GM21367 (cell line): ENCODE measurements around the gene GALC.

Experiments
- ATAC-seq: cut with Tn5 transposase; IDR thresholded peaks from one replicate; pipeline ENCODE4 v1.9.1; 2021; ENCODE audit not compliant: unreplicated experiment

Gene GALC

DNA sequence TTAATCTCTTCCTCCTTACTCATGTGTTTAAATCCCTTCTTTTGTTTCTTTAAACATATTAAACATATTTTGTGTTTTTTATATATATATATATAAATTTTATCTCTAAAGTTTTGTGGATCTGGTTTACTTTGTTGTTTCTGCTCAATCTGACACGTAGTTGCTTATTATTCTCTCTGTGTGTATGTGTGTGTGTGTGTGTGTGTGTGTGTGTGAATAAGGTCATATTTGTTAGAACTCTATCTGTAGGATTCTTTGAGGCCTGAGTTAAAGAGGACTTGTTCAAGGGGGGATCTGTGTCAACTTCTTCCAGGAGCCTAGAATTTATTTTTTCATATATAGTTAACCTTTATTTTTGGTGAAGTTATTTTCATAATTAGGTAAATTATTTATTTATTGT is 14.6 kb upstream of the GALC start:
- no peak for ATAC-seq

DNA sequence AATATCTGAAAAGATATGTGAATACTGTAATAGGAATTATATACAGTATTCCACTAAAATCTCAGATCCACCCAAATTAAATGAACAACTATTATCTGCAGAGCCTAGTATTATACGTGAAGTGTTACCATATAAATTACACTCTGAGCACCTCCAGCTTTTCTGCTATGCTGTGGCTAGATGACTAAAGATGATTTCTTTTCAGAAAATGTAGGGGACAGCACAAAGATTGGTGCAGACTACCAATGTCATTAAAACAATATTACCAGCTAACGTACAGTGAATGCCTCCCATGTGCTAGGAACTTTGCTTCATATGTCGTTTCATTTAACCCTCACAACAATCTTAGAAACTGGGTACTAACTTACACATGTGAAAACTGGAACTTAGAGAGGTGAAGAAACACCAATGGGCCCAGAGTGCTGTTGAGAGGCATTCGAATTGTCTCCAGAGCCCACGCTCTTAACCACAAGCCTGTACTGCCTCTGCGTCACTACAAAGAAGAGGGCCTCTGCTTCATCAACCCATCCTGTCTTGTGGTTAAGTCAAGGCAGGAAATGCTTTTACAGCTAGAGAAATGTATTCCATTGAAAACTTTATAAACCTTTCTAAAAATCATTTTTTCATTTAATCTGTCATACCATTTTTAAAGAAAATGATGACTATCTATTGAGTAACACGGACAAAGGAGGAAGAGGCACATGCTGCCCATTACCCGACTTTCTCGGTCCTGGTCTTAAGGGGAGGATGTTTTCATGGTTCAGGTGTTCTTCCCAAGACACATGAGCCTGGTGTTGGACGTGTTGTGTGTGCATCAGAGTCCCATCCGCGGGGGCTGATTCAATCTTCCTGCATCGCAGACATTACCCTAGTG is 13.2 kb upstream of the GALC start:
- ATAC-seq: peak; percentile 93

DNA sequence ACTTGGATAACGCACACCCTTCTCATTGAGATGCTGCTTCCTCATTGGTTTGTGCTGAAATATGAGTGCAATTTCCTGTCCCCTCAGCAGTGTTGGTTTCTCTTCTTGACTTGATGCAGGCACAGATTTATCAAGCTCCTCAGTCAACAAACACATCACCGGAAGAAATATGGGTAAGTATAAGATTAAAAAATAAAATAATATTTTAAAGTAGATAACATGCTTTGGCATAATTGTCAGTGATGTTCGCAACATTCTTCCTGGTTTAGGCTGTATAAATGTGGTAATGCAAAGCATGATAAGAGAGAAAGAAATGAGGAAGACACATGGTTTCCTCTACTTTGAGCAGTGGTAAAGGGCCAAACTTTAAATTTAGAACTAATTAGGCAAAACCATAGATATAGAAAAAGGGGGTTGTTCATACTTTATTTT is 12.1 kb upstream of the GALC start, which contains the start of gene GPR65:
TSS of gene GPR65 (plus strand) at position 86 of the 432 bp plus-strand sequence. CDS start 5,713 bp downstream, outside the sequence.
- ATAC-seq: peak; percentile 69

DNA sequence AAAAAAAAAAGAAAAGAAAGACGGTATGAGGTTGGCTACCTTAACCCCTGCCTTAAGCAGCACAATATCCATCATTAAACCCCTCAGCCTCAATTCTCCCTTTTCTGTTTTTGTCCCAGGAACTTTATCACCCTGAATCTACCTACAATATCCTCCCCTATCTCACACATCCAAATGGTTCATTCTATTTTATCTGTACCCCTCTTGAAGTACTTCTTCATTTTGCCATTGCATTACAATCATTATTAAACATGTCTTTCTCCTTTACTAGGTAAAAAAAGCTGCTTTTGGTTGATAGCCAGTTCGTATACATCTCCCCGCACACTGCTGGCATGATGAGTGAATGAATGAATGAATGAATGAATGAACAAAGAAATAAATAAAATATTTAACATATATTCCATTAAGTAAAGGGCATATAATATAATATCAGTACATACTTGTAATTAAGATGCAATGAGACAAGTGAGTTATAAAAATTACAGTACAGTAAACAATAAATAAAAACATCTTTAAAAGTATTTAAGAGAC is 11.6 kb upstream of the GALC start:
- ATAC-seq: no peak

DNA sequence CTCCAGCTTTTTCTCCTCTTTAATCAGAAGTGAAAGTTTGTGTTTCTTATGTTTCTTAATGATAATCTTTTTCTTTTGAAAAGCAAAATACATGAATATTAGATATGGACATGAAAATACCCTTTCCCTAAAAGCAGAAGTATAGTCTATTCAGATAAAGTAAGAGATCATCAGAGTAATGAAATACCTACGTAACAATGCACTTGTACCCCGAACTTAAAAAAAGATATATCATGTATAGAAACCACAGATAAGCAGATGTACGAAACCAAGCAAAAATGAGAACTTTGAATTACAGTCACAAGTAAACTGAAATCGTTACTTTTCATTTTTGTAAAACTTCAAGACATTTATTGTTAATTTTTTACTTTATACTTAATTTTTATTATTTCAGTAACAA is 10.4 kb upstream of the GALC start:
- ATAC-seq: no peak

DNA sequence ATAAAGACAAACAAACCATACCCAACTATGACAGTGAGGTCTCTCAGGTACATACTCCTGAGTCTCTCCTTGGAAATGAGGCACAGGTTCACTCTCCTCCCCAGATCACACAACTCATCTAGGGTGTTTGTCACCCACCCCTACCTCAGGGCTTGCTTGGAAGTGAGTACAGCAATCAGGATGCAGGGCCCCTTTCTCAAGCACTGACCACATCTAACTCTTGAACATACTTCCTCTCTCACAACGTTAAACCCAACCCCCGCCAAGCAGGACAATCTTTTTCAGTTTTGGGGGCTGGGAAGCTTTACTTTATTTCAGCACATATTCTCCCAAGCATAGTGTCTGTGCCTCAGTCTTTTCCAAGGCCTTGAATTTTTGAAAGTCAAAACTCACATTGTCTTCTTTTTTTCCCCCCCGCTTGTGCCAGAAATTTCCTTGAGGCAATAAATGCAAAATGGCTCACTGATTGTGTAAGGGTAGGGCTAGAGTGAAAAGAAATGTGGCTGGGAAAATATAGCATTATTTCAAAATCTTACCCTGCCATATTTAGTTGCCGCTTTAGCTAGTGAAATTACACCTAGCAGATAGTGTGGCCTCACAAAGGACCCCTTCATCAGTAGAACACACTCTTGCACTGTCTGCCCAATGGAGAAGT is 9.6 kb upstream of the GALC start:
- ATAC-seq: no peak

DNA sequence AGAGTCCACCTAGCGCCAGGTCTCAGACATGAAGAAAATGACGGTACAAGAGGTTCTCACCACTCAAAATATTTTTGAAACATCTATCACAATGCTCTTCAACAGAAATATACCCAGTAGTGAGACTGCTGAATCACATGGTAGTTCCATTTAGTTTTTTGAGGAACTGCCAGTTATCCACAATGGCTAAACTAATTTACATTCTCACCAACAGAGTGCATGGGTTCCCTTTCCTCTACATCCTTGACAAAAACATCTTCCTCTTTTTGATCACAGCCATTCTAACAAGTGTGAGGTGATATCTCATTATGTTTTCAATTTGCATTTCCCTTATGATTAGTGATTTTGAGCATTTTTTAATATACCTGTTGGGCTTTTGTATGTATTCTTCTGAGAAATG is 6.3 kb upstream of the GALC start:
- no peak for ATAC-seq

DNA sequence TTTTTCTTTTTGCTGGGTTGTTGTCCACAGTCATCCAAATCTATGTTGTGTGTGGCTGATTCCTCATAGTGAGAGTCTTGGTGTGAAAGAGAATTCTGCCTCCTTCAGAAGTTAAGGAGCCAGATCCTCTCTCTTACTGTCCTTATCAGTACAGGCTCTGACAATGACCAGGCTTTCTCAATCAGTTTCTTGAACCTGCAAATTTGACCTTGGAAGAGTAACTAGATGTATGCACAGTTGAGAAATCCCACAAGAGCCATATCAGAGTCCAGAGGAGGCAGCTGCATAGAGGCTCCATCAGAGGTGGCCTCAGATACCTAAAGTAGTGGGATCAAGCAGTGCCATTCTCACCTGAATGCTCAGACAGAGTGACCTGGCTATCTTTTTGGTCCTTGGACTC is 5.5 kb upstream of the GALC start:
- no peak for ATAC-seq

DNA sequence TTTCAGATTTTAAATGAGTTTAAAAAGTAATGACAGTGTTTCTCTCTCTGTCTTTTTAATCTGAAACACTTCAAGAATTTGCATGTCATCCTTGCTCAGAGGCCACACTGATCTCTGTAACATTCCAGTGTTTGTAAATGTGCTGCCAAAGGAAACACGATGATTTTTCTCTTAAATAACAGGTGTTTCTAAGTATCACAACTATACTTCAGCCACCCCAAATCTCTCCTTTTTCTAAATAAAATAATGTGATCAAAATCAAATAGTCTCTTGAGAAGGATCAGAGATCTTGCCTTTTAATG is 3.3 kb upstream of the GALC start:
- ATAC-seq: no peak

DNA sequence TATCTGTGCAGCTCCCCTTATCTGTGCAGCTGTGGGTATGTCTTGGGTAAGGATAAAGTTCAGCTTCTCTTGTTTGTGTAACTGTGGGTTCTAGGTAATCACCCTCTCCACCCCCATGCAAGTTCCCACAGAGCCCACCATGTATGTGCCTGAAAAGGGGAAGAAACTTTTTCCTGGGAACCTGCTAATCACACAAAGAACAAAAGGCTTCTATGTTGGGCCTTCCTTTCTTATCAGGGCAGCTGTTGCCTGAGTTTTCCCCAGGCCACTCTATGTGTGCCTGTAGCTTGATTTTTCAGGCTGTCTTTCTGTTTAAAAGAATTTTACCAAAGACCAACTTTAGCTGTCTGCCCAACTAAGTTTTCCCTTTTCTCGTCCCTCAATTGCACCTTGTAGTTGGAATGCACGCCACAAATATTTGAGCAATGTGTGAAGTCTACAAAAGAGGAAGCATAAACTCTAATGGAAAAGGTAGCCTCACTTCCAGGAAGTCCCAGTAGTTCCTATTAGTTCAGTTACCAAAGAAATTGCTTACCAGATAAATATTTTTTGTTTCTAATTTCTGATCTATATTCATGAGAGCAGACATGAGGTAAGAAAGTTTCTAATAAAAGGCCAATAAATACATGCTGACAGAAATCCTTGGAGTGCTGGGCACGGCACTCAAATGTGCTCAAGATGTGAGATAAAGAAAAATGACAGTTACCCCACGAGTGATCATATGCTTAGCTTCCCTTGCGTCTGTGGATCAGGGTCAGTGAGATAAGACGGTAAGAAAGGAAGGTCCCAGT is 2.7 kb upstream of the GALC start:
- ATAC-seq: no peak

DNA sequence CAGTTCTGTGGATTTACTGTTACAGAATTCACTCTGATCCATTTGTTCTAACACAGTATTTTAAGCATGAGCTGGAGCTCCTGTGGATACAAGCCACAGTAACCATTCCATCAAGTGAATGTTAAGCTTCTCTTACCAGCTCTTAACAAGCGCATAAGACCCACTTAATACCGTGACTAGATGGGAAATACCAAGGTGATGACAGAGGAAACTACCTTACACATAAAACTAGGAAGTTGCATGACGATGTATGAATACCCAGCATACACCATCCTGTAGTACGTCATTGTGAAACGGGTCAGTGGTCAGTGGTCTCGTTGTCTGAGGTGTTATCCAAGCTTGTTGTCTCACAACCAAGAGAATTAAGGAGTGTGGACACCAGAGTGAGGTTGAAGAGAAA is 2.0 kb upstream of the GALC start:
- ATAC-seq: peak; percentile 34

DNA sequence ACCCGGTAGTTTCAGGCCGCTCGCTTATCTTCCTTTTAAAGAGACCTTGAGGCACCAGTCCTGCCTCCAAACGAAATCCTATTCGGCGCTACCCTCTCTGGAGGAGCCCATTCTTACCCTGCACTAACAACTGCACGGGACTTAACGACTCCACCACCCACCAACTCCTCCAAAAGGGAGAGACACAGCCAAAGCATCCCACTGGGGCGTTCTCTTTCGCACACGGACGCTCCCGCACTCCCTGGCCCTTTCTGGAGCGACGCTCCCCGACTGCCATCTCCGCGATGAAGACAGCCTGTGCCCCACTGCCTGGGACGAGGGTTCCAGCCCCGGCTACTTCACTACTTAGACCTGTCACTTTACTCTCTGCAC is 650 bp downstream of the GALC start:
- peak; percentile 4 for ATAC-seq

DNA sequence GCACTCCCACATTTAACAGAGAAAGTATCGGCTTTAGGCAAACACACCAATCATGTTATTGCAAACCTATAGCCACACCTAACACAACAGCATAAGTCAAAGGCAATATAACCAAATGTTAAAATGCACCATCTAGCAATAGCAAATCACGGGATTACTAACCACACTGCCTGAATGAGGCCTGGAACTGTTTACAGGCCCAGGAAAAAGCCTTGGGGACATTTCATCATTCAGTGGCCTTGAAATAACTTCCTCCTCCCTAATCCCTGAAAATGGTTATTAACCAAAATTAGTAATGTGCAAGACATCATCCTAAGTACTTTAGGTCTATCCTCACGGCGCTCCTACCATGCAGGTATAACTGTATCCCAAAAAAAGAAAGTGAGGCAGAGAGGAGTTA is 2.3 kb downstream of the GALC start:
- ATAC-seq: no peak

DNA sequence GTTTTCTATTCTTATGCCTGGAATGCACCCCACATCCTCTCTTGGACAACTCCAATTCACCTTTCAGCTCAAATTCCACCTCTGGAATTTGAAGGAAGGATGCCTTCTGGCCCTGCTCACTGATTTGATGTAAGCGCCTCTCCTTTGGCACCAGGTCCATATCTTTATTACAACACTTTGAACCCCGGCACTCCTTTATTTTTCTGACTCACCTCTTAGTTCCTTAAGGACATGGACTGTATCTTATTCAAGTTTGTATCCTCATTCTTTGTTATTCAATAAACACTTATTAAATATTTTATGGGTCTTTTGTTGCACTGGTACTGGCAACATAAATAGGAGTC is 3.1 kb downstream of the GALC start:
- no peak for ATAC-seq

DNA sequence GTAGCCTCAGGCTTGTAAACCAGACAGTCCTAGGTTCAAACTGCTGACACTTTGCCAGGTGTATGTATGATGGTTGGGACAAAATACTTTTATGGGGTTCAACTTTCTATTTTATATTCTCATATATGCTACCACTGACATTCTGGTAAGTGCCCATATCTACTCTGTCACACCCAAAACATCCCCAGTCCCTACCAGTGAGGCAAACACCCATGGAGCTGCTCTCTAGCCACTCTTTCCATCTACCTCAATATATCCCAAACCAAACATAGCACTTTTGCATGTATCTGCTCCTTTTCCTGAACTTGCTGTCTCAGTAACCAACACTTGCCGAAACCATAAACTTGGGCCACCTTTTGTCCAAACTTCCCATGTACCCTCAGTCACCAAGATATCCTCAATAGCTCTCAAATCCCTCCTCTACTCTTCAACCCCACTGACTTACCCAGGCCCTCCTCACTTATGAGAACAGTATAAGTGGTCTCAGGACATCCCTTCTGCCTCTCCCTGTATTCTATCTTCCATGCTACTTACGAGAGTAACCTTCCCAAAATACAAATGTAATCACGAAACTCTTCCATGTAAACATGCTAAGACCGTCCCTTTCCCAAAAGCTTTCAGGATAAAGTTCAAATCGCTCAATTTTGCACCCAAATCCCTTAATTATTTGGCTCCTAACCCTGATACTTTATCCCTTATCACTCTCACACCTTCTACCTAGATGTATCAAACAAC is 3.6 kb downstream of the GALC start:
- no peak for ATAC-seq

DNA sequence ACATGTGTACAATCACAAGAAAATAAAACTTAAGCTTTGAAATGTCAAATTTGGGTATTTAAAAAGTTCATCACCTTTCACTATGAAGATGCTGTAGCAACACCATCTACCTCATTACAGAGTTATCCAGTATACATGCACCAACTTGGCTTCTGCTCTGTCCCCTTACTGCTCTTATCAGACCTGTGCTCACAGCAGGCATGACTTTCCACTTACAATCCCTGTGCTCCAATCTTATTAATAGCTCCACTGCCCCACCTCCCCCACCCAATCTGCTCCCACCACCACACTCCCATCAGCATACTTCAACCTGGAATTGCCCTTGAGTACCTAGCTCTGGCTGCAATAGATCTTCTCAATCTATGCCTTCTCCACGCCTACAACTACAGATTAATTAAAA is 13.3 kb downstream of the GALC start:
- no peak for ATAC-seq

DNA sequence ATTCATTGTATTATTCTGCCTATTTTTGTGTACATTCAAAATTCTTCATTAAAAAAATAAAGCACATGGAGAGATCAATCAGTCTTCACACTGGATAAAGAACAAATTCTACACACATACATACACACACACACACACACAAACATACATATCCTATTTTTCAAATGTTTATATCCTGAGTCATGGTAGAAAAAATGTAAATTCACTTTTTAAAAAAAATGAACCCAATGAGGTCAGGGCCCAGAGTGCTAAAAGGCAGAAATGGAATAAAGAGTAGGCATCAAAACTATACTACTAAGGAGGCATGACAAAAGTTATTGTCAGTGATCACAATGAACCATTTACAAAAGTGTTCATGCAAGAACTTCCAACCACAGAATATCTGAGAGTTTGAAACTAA is 17.3 kb downstream of the GALC start:
- no peak for ATAC-seq

DNA sequence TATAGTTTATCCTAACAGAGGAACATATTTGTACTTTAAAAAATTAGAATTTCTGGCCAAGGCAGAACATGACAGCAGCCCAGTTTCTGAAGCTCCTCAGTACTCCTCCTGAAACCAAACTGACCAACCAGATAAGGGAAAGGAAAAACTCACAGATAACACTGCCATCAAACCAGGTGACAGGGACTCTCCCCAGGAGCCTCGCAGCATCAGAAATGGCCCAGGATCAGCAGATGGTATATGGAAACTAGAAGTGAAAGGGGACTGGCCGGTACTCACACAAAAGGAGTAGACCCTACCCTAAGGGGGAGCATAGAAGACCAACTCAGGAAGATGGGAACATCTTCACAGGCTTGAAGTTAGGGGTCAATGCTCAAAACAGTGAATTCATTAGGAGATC is 22.0 kb downstream of the GALC start:
- ATAC-seq: peak; percentile 83

DNA sequence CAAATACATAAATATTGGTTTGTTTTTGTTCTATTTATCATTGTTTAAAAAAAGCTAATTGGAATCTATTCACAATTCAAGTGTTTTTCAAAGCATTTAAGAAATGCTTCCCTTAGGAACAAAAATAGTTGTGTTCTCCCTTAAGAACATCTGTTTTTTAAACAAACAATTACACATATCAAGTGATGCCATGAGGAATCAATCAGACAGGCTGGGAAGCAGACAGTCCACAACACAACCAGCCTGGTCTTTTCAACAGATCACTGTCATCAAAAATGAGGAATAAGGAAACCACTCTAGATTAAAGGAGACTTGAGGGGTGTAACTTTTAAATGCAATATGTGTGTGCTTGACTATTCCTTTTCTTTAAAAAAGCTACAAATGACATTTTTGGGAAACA is 25.5 kb downstream of the GALC start:
- no peak for ATAC-seq

DNA sequence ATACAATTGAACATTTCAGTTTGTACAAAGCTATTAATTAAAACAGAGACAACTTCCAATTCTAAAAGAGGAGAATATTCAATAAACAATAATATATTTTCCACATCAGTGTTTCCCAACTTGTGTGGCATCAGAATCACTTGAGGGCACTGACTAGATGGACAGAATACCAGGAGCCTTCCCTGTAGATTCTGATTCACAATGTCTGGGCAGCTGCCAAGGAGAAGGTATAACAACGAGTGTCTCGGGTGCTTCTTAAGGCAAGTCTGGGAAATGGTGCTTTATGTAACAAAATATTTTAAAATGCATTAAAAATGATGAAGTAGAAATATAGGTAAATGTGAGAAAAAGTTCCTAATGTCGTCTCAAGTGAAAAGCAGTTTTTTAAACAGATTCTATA is 26.2 kb downstream of the GALC start:
- ATAC-seq: no peak

DNA sequence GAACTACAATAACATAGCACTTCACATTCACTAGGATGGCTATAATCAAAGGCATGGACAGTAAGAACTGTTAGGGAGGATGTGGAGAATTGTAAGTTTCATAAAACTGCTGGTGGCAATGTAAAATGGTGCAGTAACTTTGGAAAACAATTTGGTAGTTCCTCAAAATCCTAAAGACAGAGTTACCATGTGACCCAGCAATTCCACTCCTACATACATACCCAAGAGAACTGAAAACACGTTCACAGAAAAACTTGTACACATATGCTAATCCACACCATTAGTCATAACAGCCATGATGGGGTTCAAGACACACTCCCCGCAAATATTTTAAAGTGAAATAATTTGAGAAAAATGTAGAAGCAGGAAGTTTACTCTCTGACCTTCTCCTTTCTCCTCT is 31.7 kb downstream of the GALC start:
- no peak for ATAC-seq
